Progenitor cell of endocrine pancreas (in vitro differentiated cells): Measurements from ENCODE around the gene VCAN. TPM values are rescaled to one million over a fixed set of nuclear protein-coding genes. Genes with fewer than 3 reads are reported as not detected.
A peak's percentile ranks its signal among the peaks of the same experiment; 100 is the strongest.

Source experiments
- DNase-seq: peaks from one replicate; pipeline ENCODE4 v3.0.0; 2021; ENCODE audit warnings: low spot score; ENCODE audit not compliant: unreplicated experiment
- H3K27ac Mint-ChIP-seq: 2 replicates; pipeline ENCODE4 v1.8.0; 2021; ENCODE audit warnings: mild to moderate bottlenecking, moderate library complexity, mixed read lengths
- H3K27me3 Mint-ChIP-seq: 2 replicates; pipeline ENCODE4 v1.8.0; 2021; ENCODE audit warnings: mixed read lengths
- H3K36me3 Mint-ChIP-seq: 2 replicates; pipeline ENCODE4 v1.8.0; 2022; ENCODE audit warnings: mixed read lengths; ENCODE audit not compliant: insufficient read depth
- H3K4me1 Mint-ChIP-seq: 2 replicates; pipeline ENCODE4 v1.8.0; 2021; ENCODE audit warnings: low read depth, mixed read lengths
- H3K4me3 Mint-ChIP-seq: 2 replicates; pipeline ENCODE4 v1.8.0; 2021; ENCODE audit warnings: low read depth, mild to moderate bottlenecking, moderate library complexity, mixed read lengths
- H3K9me3 Mint-ChIP-seq: 2 replicates; pipeline ENCODE4 v1.8.0; 2021; ENCODE audit warnings: low read depth, mixed read lengths
- total RNA-seq: library from RNA; stranded (reverse); gene quantifications from 2 replicates; pipeline ENCODE4 v1.2.1, GENCODE V29; 2021
- TF ChIP-seq, protein P1 (sequence below): fragments of 200-600 bp; sonication (generic); IDR thresholded peaks from one replicate; pipeline ENCODE4 v1.5.0; 2021; ENCODE audit warnings: antibody characterized with exemption, mild to moderate bottlenecking; ENCODE audit not compliant: unreplicated experiment

Gene VCAN
- total RNA-seq, 1 donor from 2014 or later, result 673 TPM

- peaks cover 2% of the 10 kb centered on the region for H3K36me3 Mint-ChIP-seq
- peak overlapping the region; percentile 93 for H3K4me3 Mint-ChIP-seq
- no peaks in the 10 kb centered on the region for H3K27me3 Mint-ChIP-seq
- peak overlapping the region; percentile 95 for H3K27ac Mint-ChIP-seq
- H3K4me1 Mint-ChIP-seq, result peaks cover 34% of the 10 kb centered on the region
- TF ChIP-seq, protein P1, sequence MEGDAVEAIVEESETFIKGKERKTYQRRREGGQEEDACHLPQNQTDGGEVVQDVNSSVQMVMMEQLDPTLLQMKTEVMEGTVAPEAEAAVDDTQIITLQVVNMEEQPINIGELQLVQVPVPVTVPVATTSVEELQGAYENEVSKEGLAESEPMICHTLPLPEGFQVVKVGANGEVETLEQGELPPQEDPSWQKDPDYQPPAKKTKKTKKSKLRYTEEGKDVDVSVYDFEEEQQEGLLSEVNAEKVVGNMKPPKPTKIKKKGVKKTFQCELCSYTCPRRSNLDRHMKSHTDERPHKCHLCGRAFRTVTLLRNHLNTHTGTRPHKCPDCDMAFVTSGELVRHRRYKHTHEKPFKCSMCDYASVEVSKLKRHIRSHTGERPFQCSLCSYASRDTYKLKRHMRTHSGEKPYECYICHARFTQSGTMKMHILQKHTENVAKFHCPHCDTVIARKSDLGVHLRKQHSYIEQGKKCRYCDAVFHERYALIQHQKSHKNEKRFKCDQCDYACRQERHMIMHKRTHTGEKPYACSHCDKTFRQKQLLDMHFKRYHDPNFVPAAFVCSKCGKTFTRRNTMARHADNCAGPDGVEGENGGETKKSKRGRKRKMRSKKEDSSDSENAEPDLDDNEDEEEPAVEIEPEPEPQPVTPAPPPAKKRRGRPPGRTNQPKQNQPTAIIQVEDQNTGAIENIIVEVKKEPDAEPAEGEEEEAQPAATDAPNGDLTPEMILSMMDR, result peak; percentile 99
- DNase-seq, result peak; percentile 89
- no peaks in the 10 kb centered on the region for H3K9me3 Mint-ChIP-seq
Observed at GRCh38 chr5:83473346-83474160, 2.0 kb downstream of the VCAN start.

GRCh38 chr5:83474161-83474796 lies 2.7 kb downstream of the VCAN start:
- no peaks in the 10 kb centered on the region for H3K9me3 Mint-ChIP-seq
- peak overlapping the region; percentile 95 for H3K27ac Mint-ChIP-seq
- H3K4me1 Mint-ChIP-seq, result peaks cover 35% of the 10 kb centered on the region

DNA sequence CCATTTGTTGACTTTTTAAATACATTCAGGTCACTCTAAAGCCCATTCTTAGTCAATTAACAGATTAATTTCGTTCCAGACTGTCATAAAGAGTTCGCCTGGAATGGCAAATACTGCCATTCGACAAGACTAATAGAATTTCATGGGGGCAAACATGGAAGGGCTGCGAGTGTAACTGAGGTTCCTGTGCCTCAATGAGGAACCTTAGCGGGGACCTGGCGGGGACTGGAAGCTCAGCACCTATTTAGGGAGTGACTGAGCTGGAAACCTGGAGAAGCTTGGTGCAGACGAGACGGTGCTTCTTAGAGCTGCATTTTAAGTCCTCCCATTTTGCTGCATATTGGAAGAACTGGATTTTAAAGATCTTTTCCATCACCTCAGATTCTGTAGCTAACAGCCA lies 3.4 kb downstream of the VCAN start:
- Mint-ChIP-seq H3K9me3 (no peaks in the 10 kb centered on the region), H3K4me3 (peak overlapping the region; percentile 93), H3K36me3 (peaks cover 11% of the 10 kb centered on the region), H3K27me3 (no peaks in the 10 kb centered on the region), H3K27ac (peak overlapping the region; percentile 90), H3K4me1 (peaks cover 35% of the 10 kb centered on the region)
- TF ChIP-seq, protein P1, result no peak
- DNase-seq, result no peak

More at GRCh38 chr5:83474161-83474796, 2.7 kb downstream of the VCAN start:
- DNase-seq, result peak; percentile 63
- no peaks in the 10 kb centered on the region for H3K27me3 Mint-ChIP-seq
- H3K4me3 Mint-ChIP-seq, result peak overlapping the region; percentile 93
- TF ChIP-seq, protein P1, result no peak
- peaks cover 5% of the 10 kb centered on the region for H3K36me3 Mint-ChIP-seq

GRCh38 chr5:83475391-83475863 lies 3.9 kb downstream of the VCAN start:
- TF ChIP-seq, protein P1, result no peak
- no peak for DNase-seq
- H3K27ac Mint-ChIP-seq, result peak overlapping the region; percentile 90
- peaks cover 14% of the 10 kb centered on the region for H3K36me3 Mint-ChIP-seq
- H3K4me1 Mint-ChIP-seq, result peaks cover 34% of the 10 kb centered on the region
- H3K27me3 Mint-ChIP-seq, result no peaks in the 10 kb centered on the region
- H3K9me3 Mint-ChIP-seq, result no peaks in the 10 kb centered on the region
- H3K4me3 Mint-ChIP-seq, result peak overlapping the region; percentile 93
